ENCODE data around the gene SLC38A6. TPM values are rescaled to one million over a fixed set of nuclear protein-coding genes. Genes with fewer than 3 reads are reported as not detected.
"Not testable (repeated sequence)": the region's sequence is repeated elsewhere in the genome, so short reads cannot be mapped to it uniquely, and the experiment has no call there.

The SLC38A6 gene
- polyA plus RNA-seq, 2 donors, result 3.2 to 5.9 TPM

DNA sequence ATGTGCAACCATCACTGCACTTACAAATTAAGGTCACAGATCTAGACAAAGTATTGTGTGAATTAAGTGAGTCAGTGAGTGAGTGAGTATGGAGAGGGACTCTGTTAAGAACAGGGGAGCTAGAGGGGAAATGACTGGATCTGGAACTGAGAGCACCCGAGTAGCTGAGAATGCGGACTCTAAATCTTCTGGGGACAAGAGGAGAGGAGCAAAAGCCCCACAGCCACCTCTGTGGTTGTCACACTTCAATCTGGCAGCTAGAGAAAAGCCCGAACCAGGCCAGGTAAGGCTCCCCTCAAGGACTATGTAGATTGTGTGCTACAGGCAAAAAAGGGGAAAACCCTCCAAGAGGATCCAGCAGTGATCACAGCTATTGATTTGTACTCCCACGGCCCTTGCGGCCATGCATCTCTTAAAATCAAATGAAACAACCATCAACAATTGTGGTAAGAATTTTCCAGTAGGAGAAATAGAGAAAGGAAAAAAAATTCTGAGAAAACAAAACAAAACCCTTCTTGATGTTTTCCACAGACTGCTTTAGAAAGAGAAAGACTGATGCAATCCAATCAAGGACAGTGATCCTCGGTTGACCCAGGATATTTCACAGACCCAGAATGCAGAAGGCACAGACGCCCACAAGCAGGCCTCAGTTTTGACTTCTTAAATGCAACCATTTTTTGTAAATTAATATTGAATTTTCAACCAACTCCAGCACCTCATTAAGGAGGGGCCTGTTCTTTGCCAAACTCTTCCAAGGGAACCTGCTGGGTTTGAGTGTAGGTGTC, 109.6 kb downstream of the SLC38A6 start:
- Histone ChIP-seq H3K9me3 (ENCODE audit: control insufficient read depth in 2 of 2, insufficient read depth in 1 of 2, low read depth in 1 of 2, low read length in 1 of 2) (no peaks in the 10 kb centered on the region), H3K27me3 (ENCODE audit: control insufficient read depth in 1 of 2, insufficient read depth in 2 of 2, low read length in 2 of 2) (no peaks in the 10 kb centered on the region), H3K4me1 (ENCODE audit: control insufficient read depth in 2 of 2, insufficient read depth in 2 of 2, low read length in 1 of 2) (no peaks in the 10 kb centered on the region), H3K27ac (ENCODE audit: low read depth in 2 of 2, low read length in 1 of 2) (no peak overlapping the region), H3K4me3 (ENCODE audit: low read depth in 1 of 2, low read length in 2 of 2) (no peak overlapping the region), H3K36me3 (ENCODE audit: control insufficient read depth in 2 of 2, insufficient read depth in 2 of 2, low read length in 1 of 2) (no peaks in the 10 kb centered on the region)
- WGBS, 2 donors, result 71 to 90% methylated on average over 7 of the region's 7 CpGs

DNA sequence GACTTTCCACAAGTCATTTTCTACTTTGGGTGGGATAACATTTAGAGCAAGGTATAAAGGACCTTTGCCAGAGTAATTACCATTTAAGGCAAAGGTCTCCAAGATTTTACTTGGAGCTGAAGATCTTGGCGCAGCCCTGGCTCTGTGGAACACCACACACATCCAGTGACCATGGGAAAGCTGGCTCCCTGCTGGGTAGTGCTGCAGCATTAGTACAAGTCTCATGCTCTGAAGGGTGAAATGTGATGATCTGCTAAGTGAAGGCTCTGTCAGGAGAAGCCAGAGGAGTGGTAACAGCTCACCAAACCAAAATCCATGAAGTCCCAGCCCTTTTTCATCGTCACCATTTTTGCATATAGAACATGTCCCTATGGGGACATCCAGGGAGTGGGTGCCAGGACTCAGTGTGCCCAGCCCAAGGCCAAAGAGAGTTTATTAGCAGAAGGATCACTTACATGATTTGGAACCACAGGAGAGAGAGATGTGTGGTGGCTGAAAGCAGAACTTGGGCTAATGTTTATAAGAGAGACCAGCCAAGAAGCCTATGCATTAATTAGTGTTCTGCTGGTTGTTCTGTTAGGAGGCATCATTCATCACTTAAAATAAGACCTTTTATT, 110.7 kb downstream of the SLC38A6 start:
- 49 to 92% methylated on average over 2 of the region's 2 CpGs for WGBS, 2 donors

DNA sequence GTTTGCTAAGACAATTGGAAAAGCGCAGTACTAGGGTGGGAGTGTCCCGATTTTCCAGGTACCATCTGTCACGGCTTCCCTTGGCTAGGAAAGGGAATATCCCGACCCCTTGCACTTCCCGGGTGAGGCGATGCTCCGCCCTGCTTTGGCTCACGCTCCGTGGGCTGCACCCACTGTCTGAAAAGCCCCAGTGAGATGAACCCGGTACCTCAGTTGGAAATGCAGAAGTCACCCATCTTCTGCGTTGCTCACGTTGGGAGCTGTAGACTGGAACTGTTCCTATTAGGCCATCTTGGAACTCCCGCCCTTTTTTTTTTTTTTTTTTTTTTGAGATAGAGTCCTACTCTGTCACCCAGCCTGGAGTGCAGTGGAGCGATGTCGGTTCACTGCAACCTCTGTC, 117.1 kb downstream of the SLC38A6 start:
- not testable (repeated sequence) for H3K4me3 ChIP-seq (ENCODE audit: low read depth in 1 of 2, low read length in 2 of 2); H3K9me3 ChIP-seq (ENCODE audit: control insufficient read depth in 2 of 2, insufficient read depth in 1 of 2, low read depth in 1 of 2, low read length in 1 of 2); H3K4me1 ChIP-seq (ENCODE audit: control insufficient read depth in 2 of 2, insufficient read depth in 2 of 2, low read length in 1 of 2); H3K27me3 ChIP-seq (ENCODE audit: control insufficient read depth in 1 of 2, insufficient read depth in 2 of 2, low read length in 2 of 2); H3K27ac ChIP-seq (ENCODE audit: low read depth in 2 of 2, low read length in 1 of 2); H3K36me3 ChIP-seq (ENCODE audit: control insufficient read depth in 2 of 2, insufficient read depth in 2 of 2, low read length in 1 of 2)
- 90 to 98% methylated on average over 15 of the region's 15 CpGs for WGBS, 2 donors

More for the DNA sequence above, 110.7 kb downstream of the SLC38A6 start:
- no peaks in the 10 kb centered on the region for H3K27me3 ChIP-seq (ENCODE audit: control insufficient read depth in 1 of 2, insufficient read depth in 2 of 2, low read length in 2 of 2)
- H3K9me3 ChIP-seq (ENCODE audit: control insufficient read depth in 2 of 2, insufficient read depth in 1 of 2, low read depth in 1 of 2, low read length in 1 of 2), result no peaks in the 10 kb centered on the region
- H3K4me3 ChIP-seq (ENCODE audit: low read depth in 1 of 2, low read length in 2 of 2), result no peak overlapping the region
- no peaks in the 10 kb centered on the region for H3K36me3 ChIP-seq (ENCODE audit: control insufficient read depth in 2 of 2, insufficient read depth in 2 of 2, low read length in 1 of 2)
- H3K27ac ChIP-seq (ENCODE audit: low read depth in 2 of 2, low read length in 1 of 2), result no peak overlapping the region
- no peaks in the 10 kb centered on the region for H3K4me1 ChIP-seq (ENCODE audit: control insufficient read depth in 2 of 2, insufficient read depth in 2 of 2, low read length in 1 of 2)

DNA sequence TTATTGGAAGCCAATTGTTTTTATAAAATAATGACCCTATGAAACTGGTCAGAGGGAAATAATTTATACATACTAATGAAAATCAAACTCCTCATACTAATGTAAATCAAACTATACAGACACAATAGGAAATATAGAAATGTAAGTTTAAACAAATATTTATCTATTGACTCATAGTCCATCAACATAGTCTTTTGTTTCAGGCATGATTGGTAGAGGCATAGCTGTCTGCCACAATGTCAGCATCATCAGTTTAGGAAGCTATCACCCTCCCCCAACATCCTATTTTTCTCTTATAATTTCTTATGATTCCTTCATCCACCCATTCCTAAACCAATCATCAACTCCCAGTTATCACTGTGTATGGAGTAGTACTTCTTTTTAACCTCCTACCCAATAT, 117.7 kb downstream of the SLC38A6 start:
- Histone ChIP-seq H3K4me1 (ENCODE audit: control insufficient read depth in 2 of 2, insufficient read depth in 2 of 2, low read length in 1 of 2) (peaks cover 2 to 9% of the 10 kb centered on the region in 2 donors), H3K4me3 (ENCODE audit: low read depth in 1 of 2, low read length in 2 of 2) (no peak overlapping the region), H3K9me3 (ENCODE audit: control insufficient read depth in 2 of 2, insufficient read depth in 1 of 2, low read depth in 1 of 2, low read length in 1 of 2) (peaks cover 0 to 5% of the 10 kb centered on the region in 2 donors), H3K27ac (ENCODE audit: low read depth in 2 of 2, low read length in 1 of 2) (no peak overlapping the region), H3K27me3 (ENCODE audit: control insufficient read depth in 1 of 2, insufficient read depth in 2 of 2, low read length in 2 of 2) (no peaks in the 10 kb centered on the region), H3K36me3 (ENCODE audit: control insufficient read depth in 2 of 2, insufficient read depth in 2 of 2, low read length in 1 of 2) (no peaks in the 10 kb centered on the region)

DNA sequence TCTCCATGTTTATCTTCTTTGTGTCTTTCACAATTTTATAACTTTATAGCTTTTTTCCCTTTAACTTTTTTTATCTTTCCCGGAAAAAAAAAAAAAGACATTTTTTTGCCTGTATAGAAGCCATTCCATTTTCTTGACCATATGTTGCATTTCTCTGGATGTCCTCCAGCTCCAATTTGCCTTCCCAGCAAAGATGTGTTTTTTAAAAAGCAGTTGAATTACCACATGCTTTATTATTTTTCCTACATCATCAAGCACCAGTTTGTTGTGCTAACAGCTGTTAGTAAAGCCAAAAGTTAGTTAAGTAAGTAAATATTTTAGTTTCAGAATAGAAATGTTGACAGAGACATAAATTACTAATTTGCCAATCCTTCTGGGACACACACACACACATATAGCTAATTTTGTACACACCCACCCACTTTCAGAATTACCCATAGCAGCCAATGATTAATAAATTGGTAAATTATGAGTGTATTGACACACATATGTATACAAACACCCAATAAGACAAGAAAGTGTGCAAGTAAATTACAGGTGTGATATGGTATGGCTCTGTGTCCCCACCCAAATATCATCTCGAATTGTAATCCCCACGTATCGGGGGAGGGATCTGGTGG, 118.3 kb downstream of the SLC38A6 start:
- Histone ChIP-seq H3K4me3 (ENCODE audit: low read depth in 1 of 2, low read length in 2 of 2) (no peak overlapping the region), H3K27ac (ENCODE audit: low read depth in 2 of 2, low read length in 1 of 2) (no peak overlapping the region), H3K4me1 (ENCODE audit: control insufficient read depth in 2 of 2, insufficient read depth in 2 of 2, low read length in 1 of 2) (peaks cover 4 to 11% of the 10 kb centered on the region in 2 donors), H3K27me3 (ENCODE audit: control insufficient read depth in 1 of 2, insufficient read depth in 2 of 2, low read length in 2 of 2) (no peaks in the 10 kb centered on the region), H3K36me3 (ENCODE audit: control insufficient read depth in 2 of 2, insufficient read depth in 2 of 2, low read length in 1 of 2) (no peaks in the 10 kb centered on the region), H3K9me3 (ENCODE audit: control insufficient read depth in 2 of 2, insufficient read depth in 1 of 2, low read depth in 1 of 2, low read length in 1 of 2) (peaks cover 0 to 5% of the 10 kb centered on the region in 2 donors)
- 63 to 64% methylated on average over 4 of the region's 4 CpGs for WGBS, 2 donors

DNA sequence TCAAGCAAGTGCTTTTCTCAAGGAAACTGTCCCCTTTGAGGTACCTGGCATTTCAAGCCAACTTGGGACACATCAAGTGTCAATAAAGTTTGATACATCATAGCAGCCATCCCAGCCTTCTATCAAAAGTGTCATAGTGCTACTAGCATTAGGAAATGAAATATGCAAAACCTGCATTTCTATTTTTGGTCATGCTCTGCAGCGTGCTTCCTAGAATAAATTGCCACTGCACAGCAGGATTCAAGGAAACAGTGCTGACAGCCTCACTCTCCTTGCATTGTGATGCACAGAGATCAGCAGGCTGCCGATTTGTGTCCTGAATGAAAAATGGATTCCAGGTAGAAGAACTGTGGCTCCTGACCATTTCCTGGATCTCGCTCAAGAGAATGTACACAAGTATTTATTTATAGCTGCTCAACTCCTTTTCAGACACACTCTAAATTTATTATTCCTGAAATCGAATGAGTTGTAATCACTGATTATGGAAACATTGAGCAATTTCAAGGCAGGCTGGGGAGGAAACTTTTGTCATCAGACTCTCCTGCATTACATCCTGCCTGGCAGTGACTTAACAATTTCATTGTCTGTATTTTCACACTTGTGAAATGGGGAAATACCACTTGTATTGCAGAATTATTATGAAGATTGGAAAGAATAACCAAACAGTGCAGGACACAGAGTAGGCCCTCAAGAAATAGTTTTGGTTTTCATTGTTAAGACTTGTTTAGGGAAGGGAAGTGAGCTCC, 120.9 kb downstream of the SLC38A6 start:
- no peaks in the 10 kb centered on the region for H3K27me3 ChIP-seq (ENCODE audit: control insufficient read depth in 1 of 2, insufficient read depth in 2 of 2, low read length in 2 of 2)
- peaks cover 4 to 11% of the 10 kb centered on the region in 2 donors for H3K4me1 ChIP-seq (ENCODE audit: control insufficient read depth in 2 of 2, insufficient read depth in 2 of 2, low read length in 1 of 2)
- no peak overlapping the region for H3K27ac ChIP-seq (ENCODE audit: low read depth in 2 of 2, low read length in 1 of 2)
- H3K4me3 ChIP-seq (ENCODE audit: low read depth in 1 of 2, low read length in 2 of 2), result no peak overlapping the region
- H3K9me3 ChIP-seq (ENCODE audit: control insufficient read depth in 2 of 2, insufficient read depth in 1 of 2, low read depth in 1 of 2, low read length in 1 of 2), result peaks cover 0 to 5% of the 10 kb centered on the region in 2 donors
- 41 to 43% methylated on average over 4 of the region's 4 CpGs for WGBS, 2 donors
- H3K36me3 ChIP-seq (ENCODE audit: control insufficient read depth in 2 of 2, insufficient read depth in 2 of 2, low read length in 1 of 2), result no peaks in the 10 kb centered on the region

Other genes starting within 250 kb of the SLC38A6 start
- 10 to 100 TPM; 13.4 to 18.1 TPM for gene MNAT1, start 246.5 kb upstream of the SLC38A6 start, polyA plus RNA-seq
- 1 to 10 TPM; 2.6 to 5.0 TPM for gene TRMT5, start 166 bp upstream of the SLC38A6 start, polyA plus RNA-seq

Data from esophagus (tissue), 2 donors.